ENCODE data around the gene NTSR1.

Gene NTSR1

DNA sequence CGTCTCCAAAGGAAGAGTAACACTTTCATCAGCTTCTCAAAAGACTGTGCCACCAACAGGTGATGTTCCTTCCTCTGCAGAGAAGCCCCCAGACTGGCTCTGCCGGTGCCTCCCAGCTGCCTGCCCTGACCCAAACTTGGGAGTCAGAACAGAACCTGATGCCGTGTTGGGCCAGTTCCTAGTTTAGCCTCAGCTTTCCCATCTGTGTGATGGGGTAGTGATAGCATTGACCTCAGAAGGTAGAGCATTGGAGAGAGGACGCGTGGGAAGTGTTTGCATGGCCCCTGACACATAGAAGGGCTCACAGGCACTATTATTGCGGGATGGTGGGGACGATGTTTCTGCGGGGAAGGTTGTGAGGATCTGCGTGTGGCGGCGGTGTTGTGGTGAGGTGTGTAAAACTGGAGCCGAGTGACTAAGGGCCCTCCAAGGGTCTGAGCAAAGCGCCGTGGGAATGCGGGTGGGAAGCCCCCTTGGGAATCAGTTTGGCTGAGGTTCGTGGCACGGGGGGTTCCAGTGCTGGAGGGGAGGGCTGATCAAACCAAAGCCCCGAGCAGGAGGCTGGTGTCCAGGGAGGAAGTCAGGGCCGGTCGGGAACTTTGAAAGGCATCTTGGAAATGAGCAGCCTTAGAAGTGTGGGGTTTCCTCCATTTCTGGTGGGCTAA is 1.7 kb downstream of the NTSR1 start:
- H3K27ac ChIP-seq: no peak overlapping the region
- H3K27me3 ChIP-seq (ENCODE audit: insufficient read depth, low read depth, severe bottlenecking): peaks cover 4% of the 10 kb centered on the region
- H3K4me3 ChIP-seq (ENCODE audit: low read depth, low read length): no peak overlapping the region
- no peak for DNase-seq
- TF ChIP-seq, protein P1, sequence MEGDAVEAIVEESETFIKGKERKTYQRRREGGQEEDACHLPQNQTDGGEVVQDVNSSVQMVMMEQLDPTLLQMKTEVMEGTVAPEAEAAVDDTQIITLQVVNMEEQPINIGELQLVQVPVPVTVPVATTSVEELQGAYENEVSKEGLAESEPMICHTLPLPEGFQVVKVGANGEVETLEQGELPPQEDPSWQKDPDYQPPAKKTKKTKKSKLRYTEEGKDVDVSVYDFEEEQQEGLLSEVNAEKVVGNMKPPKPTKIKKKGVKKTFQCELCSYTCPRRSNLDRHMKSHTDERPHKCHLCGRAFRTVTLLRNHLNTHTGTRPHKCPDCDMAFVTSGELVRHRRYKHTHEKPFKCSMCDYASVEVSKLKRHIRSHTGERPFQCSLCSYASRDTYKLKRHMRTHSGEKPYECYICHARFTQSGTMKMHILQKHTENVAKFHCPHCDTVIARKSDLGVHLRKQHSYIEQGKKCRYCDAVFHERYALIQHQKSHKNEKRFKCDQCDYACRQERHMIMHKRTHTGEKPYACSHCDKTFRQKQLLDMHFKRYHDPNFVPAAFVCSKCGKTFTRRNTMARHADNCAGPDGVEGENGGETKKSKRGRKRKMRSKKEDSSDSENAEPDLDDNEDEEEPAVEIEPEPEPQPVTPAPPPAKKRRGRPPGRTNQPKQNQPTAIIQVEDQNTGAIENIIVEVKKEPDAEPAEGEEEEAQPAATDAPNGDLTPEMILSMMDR (IDR thresholded peaks at IDR 0.05; ENCODE audit: low read depth, low read length): no peak
- H3K36me3 ChIP-seq: no peaks in the 10 kb centered on the region
- no peaks in the 10 kb centered on the region for H3K9me3 ChIP-seq (ENCODE audit: severe bottlenecking)

DNA sequence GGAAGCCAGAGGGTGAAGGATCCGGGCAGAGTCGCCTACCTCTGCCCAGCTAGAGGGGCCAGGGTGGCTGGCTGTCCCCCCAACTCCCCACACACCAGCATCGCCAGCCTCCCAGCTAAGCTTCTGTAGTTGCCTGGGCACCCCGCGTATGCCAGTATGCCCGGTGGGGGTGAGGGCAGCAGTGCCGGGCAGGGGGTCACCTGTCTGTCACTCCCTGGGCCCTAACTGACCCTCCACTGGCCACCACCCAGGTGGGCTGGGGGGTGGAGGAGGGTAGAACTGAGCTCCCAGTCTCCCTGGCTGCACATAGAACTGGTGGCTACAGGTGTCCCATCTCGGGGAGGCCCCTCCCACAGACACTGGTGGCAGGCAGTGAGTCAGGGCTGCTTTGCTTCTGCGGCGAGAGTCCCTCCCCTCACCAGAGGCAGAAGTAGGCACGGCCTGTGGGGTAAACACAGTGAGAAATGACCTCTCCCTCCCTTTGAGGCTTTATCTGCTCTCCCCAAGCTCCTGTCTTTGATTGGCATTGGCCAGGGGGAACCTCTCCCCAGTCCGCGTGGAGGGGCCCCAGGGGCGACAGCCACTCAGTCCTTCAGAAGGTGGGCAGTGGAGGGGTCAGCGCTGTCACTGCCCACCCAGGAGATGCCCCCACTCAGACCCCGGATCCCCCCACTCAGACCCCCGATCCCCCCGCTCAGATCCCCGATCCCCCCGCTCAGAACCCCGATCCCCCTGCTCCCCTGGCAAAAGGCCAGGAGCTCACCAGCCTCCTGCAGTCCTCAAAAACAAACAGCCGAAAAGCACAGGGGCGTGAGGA is 2.5 kb downstream of the NTSR1 start:
- DNase-seq: no peak
- Histone ChIP-seq H3K9me3 (ENCODE audit: severe bottlenecking) (no peaks in the 10 kb centered on the region), H3K36me3 (no peaks in the 10 kb centered on the region), H3K27ac (no peak overlapping the region), H3K4me3 (ENCODE audit: low read depth, low read length) (no peak overlapping the region), H3K27me3 (ENCODE audit: insufficient read depth, low read depth, severe bottlenecking) (peaks cover 4% of the 10 kb centered on the region)
- TF ChIP-seq, protein P1 (IDR thresholded peaks at IDR 0.05; ENCODE audit: low read depth, low read length): no peak

DNA sequence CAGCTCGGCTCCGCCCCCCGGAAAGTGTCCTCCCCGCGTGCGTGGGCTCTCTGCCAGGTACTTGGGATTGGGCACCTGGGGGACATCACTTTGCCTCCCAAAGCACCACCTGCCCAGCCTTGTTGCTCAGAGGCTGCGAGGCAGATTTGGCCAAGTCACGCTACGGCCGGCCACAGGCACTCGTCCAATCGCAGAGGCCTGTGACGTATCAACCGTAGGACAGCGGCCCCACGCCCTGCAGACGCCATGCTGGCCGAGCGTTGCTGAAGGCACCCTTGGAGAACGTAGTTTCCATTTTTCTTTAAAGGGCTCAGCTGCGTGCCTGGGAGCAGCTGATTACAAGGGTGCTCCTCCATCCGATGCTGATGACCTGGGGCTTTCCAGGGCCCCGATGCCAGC is 3.1 kb downstream of the NTSR1 start:
- no peaks in the 10 kb centered on the region for H3K36me3 ChIP-seq
- H3K9me3 ChIP-seq (ENCODE audit: severe bottlenecking): no peaks in the 10 kb centered on the region
- no peak overlapping the region for H3K27ac ChIP-seq
- H3K4me3 ChIP-seq (ENCODE audit: low read depth, low read length): no peak overlapping the region
- peaks cover 4% of the 10 kb centered on the region for H3K27me3 ChIP-seq (ENCODE audit: insufficient read depth, low read depth, severe bottlenecking)
- no peak for DNase-seq
- TF ChIP-seq, protein P1 (IDR thresholded peaks at IDR 0.05; ENCODE audit: low read depth, low read length): no peak

DNA sequence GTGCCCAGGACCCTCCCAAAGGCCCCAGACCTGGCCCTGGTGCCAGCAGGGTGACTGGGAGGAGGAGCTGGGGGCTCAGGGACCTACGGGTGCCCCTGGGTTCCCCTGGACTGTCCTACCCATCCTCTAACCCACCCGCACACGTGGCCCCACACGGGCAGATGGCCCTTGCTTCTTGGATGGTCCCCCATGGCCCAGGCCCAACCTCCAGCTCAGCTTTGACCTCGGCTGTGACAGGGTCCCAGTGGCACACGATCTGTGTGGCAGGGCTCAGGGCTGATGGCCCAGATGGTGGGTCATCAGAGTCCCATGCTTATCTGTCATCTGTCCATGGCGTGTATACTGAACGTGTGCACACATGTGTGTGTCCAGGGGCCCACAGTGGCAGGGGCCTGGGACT is 4.0 kb downstream of the NTSR1 start:
- peaks cover 4% of the 10 kb centered on the region for H3K27me3 ChIP-seq (ENCODE audit: insufficient read depth, low read depth, severe bottlenecking)
- no peak overlapping the region for H3K4me3 ChIP-seq (ENCODE audit: low read depth, low read length)
- no peaks in the 10 kb centered on the region for H3K36me3 ChIP-seq
- no peaks in the 10 kb centered on the region for H3K9me3 ChIP-seq (ENCODE audit: severe bottlenecking)
- TF ChIP-seq, protein P1 (IDR thresholded peaks at IDR 0.05; ENCODE audit: low read depth, low read length): no peak
- no peak for DNase-seq
- H3K27ac ChIP-seq: no peak overlapping the region

DNA sequence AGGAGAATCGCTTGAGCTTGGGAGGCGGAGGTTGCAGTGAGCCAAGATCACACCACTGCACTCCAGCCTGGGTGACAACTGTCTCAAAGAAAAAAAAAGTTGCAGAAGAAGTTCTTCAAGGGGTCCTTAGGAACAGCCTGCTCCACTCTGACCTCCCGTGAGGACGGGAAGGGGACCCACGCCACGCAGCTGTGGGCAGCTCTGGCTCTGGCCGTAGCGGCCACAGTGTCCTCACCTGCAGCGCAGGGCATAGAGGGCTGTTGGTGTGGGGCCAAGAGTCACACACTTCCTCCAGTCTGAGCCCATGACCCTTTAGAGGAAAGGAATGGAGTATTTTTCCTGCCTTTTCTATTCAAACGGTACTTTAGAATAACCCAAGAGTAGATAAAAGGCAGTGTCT is 5.4 kb downstream of the NTSR1 start:
- Histone ChIP-seq H3K27ac (no peak overlapping the region), H3K36me3 (no peaks in the 10 kb centered on the region), H3K4me3 (ENCODE audit: low read depth, low read length) (no peak overlapping the region), H3K27me3 (ENCODE audit: insufficient read depth, low read depth, severe bottlenecking) (peaks cover 2% of the 10 kb centered on the region), H3K9me3 (ENCODE audit: severe bottlenecking) (no peaks in the 10 kb centered on the region)
- no peak for DNase-seq
- TF ChIP-seq, protein P1 (IDR thresholded peaks at IDR 0.05; ENCODE audit: low read depth, low read length): no peak
